ENCODE measurements around the gene CSTF3. TPM values are rescaled to one million over a fixed set of nuclear protein-coding genes. Genes with fewer than 3 reads are reported as not detected.
"Not testable (repeated sequence)": the region's sequence is repeated elsewhere in the genome, so short reads cannot be mapped to it uniquely, and the experiment has no call there.

Gene CSTF3
- total RNA-seq, 3 donors from 2014 or later, result 9.0 to 33.4 (median 15.7) TPM

- TF ChIP-seq POLR2A (IDR thresholded peaks at IDR 0.05) (no peak), POLR2AphosphoS5 (IDR thresholded peaks at IDR 0.05) (no peak), CTCF (IDR thresholded peaks at IDR 0.05) (no peak)
- no peak overlapping the region for H3K27ac ChIP-seq
- no peaks in the 10 kb centered on the region for H3K36me3 ChIP-seq
- H3K9me3 ChIP-seq, result no peaks in the 10 kb centered on the region
- intact Hi-C loops (cut with DNase I; ENCODE audit: low total_unique reads), result no loop called here
- H3K4me3 ChIP-seq, result no peak overlapping the region
- no peaks in the 10 kb centered on the region for H3K27me3 ChIP-seq
- no peaks in the 10 kb centered on the region for H3K4me1 ChIP-seq
- DNase-seq (ENCODE audit: low spot score in 2 of 2), result no peak
Measured at GRCh38 chr11:33133761-33134160, 27.5 kb downstream of the CSTF3 start.

- no peaks in the 10 kb centered on the region for H3K9me3 ChIP-seq
- intact Hi-C loops (cut with DNase I; ENCODE audit: low total_unique reads), result no loop called here
- no peak overlapping the region for H3K4me3 ChIP-seq
- no peaks in the 10 kb centered on the region for H3K27me3 ChIP-seq
- TF ChIP-seq POLR2AphosphoS5 (IDR thresholded peaks at IDR 0.05) (no peak), POLR2A (IDR thresholded peaks at IDR 0.05) (no peak)
- no peak overlapping the region for H3K27ac ChIP-seq
- DNase-seq (ENCODE audit: low spot score in 2 of 2), result no peak
- H3K4me1 ChIP-seq, result no peaks in the 10 kb centered on the region
- no peaks in the 10 kb centered on the region for H3K36me3 ChIP-seq
Measured at GRCh38 chr11:33132510-33132909, 28.8 kb downstream of the CSTF3 start.

GRCh38 chr11:33128739-33129138, 32.5 kb downstream of the CSTF3 start:
- no peak for DNase-seq (ENCODE audit: low spot score in 2 of 2)
- intact Hi-C loops (cut with DNase I; ENCODE audit: low total_unique reads), result no loop called here
- Histone ChIP-seq H3K27ac (no peak overlapping the region), H3K4me3 (no peak overlapping the region), H3K4me1 (no peaks in the 10 kb centered on the region), H3K9me3 (no peaks in the 10 kb centered on the region), H3K36me3 (no peaks in the 10 kb centered on the region), H3K27me3 (no peaks in the 10 kb centered on the region)
- no peak for TF ChIP-seq POLR2A (IDR thresholded peaks at IDR 0.05)
- no peak for TF ChIP-seq CTCF (IDR thresholded peaks at IDR 0.05)
- no peak for TF ChIP-seq POLR2AphosphoS5 (IDR thresholded peaks at IDR 0.05)

GRCh38 chr11:33125611-33126010, 35.7 kb downstream of the CSTF3 start:
- Histone ChIP-seq H3K27me3 (no peaks in the 10 kb centered on the region), H3K4me1 (no peaks in the 10 kb centered on the region), H3K36me3 (no peaks in the 10 kb centered on the region), H3K9me3 (no peaks in the 10 kb centered on the region), H3K4me3 (no peak overlapping the region), H3K27ac (no peak overlapping the region)
- no peak for DNase-seq (ENCODE audit: low spot score in 2 of 2)
- TF ChIP-seq CTCF (IDR thresholded peaks at IDR 0.05), result no peak
- no peak for TF ChIP-seq POLR2A (IDR thresholded peaks at IDR 0.05)
- TF ChIP-seq POLR2AphosphoS5 (IDR thresholded peaks at IDR 0.05), result no peak
- intact Hi-C loops (cut with DNase I; ENCODE audit: low total_unique reads), result no loop called here

- intact Hi-C loops (cut with DNase I; ENCODE audit: low total_unique reads), result no loop called here
- no peak overlapping the region for H3K27ac ChIP-seq
- no peaks in the 10 kb centered on the region for H3K4me1 ChIP-seq
- H3K4me3 ChIP-seq, result no peak overlapping the region
- H3K27me3 ChIP-seq, result no peaks in the 10 kb centered on the region
- no peak for DNase-seq (ENCODE audit: low spot score in 2 of 2)
- TF ChIP-seq POLR2AphosphoS5 (IDR thresholded peaks at IDR 0.05) (no peak), CTCF (IDR thresholded peaks at IDR 0.05) (no peak), POLR2A (IDR thresholded peaks at IDR 0.05) (no peak)
- no peaks in the 10 kb centered on the region for H3K36me3 ChIP-seq
- H3K9me3 ChIP-seq, result no peaks in the 10 kb centered on the region
Measured at GRCh38 chr11:33125025-33125424, 36.3 kb downstream of the CSTF3 start.

- H3K27me3 ChIP-seq; H3K4me3 ChIP-seq; H3K9me3 ChIP-seq; intact Hi-C loops (cut with DNase I; ENCODE audit: low total_unique reads); DNase-seq (ENCODE audit: low spot score in 2 of 2); H3K27ac ChIP-seq; H3K4me1 ChIP-seq; H3K36me3 ChIP-seq: not testable (repeated sequence)
Measured at GRCh38 chr11:33122696-33123095, 38.6 kb downstream of the CSTF3 start.
